GM12865 (cell line): ENCODE data around the gene CCDC149.

ENCODE experiments used
- DNase-seq: peaks from one replicate; pipeline ENCODE4 v3.0.0; 2010; ENCODE audit warnings: low read depth
- H3K4me3 ChIP-seq: 2 replicates; pipeline ENCODE4 v1.5.1; 2011; ENCODE audit warnings: mild to moderate bottlenecking, low read depth, low read length, control low read depth
- TF ChIP-seq, protein P1 (sequence below): IDR thresholded peaks from 2 replicates; pipeline ENCODE4 v1.5.1; 2011; ENCODE audit warnings: low read length, control low read depth, low read depth, inconsistent platforms; ENCODE audit not compliant: insufficient read depth; ENCODE audit errors: missing control alignments

The CCDC149 gene

DNA sequence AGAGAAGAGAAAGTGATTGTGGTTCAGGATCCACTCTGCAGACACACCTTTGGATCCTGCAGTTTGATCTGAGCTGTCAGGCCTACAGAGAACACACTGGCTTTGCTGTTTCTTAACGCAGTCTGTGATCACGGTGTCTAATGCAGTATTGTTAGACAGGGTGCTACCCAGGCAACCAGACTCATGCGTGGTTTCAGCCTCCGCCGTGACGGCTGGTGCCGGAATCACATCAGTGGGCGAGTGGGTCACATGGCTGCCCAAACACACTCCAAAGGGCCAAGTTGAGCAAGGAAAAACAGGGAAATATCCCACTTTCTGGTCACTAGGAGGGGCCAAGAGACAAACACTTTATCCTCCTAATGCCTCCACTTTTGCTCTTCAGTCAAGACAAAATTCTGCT, 27.5 kb downstream of the CCDC149 start:
- TF ChIP-seq, protein P1, sequence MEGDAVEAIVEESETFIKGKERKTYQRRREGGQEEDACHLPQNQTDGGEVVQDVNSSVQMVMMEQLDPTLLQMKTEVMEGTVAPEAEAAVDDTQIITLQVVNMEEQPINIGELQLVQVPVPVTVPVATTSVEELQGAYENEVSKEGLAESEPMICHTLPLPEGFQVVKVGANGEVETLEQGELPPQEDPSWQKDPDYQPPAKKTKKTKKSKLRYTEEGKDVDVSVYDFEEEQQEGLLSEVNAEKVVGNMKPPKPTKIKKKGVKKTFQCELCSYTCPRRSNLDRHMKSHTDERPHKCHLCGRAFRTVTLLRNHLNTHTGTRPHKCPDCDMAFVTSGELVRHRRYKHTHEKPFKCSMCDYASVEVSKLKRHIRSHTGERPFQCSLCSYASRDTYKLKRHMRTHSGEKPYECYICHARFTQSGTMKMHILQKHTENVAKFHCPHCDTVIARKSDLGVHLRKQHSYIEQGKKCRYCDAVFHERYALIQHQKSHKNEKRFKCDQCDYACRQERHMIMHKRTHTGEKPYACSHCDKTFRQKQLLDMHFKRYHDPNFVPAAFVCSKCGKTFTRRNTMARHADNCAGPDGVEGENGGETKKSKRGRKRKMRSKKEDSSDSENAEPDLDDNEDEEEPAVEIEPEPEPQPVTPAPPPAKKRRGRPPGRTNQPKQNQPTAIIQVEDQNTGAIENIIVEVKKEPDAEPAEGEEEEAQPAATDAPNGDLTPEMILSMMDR, result no peak
- H3K4me3 ChIP-seq, result no peak overlapping the region
- DNase-seq, result no peak

DNA sequence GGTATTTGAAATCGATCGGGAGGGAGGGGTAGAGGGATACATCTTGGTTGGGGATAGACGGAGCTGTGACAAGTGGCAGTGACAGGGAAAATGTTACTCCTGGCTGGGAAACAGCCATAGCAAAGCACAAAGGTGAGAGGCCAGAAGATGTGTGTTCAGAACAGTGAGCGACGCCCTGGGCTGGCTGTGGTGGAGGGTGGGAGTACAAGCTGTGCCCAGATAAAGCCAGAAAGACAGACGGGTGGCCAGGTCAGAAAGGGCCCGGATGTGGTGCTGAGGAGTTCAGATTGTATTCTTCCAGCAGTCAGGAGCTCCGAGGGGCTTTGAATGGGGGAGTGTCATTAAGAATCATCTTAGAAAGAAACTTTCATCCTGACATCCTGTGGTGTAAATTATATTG, 27.9 kb downstream of the CCDC149 start:
- no peak overlapping the region for H3K4me3 ChIP-seq
- TF ChIP-seq, protein P1, result no peak
- no peak for DNase-seq

DNA sequence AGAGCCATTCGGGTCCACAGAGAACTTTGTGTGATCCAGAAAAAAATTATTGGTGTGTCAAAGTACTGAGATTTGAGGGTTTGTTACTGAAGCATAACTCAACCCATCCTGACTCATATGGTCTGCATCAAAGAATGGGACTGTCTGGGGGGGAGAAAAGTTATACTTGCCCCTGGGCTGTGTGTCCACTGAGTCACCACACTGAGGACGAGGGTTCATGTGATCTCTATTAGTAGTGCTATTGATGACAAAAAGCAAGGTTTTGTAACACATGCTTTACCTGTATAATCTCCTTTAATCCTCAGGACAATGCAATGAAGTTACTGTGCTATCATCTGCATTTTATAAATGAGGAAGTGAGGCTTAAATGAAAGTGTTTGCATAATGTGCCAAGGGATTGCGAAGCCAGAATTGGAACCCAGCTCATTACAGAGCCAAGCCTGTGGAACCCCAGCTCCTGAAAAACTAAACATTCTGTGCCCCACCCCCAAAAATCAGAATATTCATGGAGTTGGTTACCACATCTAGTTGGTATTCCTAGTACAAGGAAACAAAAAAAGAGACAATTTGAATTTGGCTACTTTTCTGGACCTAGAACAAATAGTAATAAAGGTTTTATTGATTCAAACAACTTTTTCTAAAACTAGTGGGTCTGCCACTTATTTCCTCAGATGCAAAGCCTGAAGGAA, 31.2 kb downstream of the CCDC149 start:
- DNase-seq, result no peak
- no peak overlapping the region for H3K4me3 ChIP-seq
- TF ChIP-seq, protein P1, result no peak

DNA sequence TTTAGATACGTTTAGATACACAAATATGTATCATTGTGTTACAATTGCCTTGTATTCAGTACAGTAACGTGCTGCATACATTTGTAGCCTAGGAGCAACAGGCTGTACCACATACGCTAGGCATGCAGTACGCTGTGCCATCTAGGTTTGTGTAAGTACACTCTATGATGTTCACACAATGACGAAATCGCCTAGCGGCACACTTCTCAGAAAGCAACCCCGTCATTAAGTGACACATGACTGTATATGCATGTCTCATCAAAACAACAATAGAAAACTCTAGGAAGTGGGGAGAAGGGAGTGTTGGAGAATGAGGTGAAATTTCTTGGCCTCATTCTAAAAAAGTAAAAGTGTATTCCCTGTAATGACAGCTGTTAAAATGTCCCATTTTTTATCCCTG, 32.7 kb downstream of the CCDC149 start:
- DNase-seq, result no peak
- H3K4me3 ChIP-seq, result no peak overlapping the region
- TF ChIP-seq, protein P1, result no peak

DNA sequence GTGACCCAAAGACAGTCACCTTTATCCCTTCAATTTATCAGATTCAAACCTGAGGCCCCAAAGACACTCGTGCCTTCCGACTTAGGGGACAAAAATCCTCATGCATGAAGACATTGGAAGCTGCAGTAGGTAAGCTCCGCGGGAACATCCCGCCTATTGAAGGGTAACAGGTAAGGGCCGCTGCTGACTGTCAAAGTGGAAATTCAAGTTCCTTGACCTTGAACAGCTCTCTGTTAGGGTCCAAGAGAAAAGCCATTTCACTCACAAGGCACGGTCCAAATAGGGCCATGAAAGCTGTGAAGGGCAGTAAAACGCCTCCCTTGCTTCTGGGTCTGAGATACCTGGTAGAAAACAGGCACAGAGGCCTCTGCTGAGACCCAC, 34.2 kb downstream of the CCDC149 start:
- DNase-seq, result no peak
- no peak overlapping the region for H3K4me3 ChIP-seq
- TF ChIP-seq, protein P1, result no peak

DNA sequence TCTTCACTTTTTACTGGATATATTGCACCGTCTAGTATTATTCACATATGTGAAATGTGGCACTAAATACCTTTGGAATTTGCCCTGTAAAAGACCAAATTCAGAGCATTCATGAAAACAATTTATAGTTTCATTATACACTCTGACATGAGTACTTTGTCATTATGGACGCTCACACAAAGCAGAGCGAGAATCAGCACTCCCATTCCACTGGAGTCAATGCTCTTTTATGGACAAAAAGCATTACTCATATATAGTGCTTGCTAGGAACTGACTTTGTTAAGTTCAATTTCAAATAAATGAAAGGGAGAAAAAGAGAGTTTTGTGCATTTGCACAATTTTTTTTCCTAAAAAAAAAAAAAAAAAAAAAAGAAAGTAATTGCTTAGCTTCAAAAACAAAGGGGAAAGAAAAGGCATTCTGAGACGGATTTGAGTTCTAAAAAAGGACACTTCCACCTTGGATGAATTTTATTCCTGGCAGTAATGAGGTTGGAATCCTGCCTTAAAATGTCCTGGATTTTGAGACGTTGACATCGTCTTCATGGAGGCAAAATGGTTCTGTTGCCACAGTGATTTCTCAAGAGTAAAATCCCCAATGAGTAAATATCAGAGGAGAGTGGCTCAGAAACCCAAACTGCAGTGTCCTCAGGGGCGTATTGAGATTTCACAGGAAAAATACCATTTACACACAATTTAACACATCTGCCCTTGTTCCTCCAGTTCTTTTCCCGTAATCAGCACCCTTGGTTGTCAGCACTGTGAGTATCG, 34.8 kb downstream of the CCDC149 start:
- DNase-seq, result no peak
- TF ChIP-seq, protein P1, result no peak

More for the DNA sequence above, 34.8 kb downstream of the CCDC149 start:
- no peak overlapping the region for H3K4me3 ChIP-seq
